ENCODE data around the gene TLCD3A. TPM values are rescaled to one million over a fixed set of nuclear protein-coding genes. Genes with fewer than 3 reads are reported as not detected.
"Not testable (repeated sequence)": the region's sequence is repeated elsewhere in the genome, so short reads cannot be mapped to it uniquely, and the experiment has no call there.

The TLCD3A gene
- total RNA-seq, 1 donor from 2014 or later = 17.9 TPM

- DNase-seq = no peak
Measured at GRCh38 chr17:789160-789840, 56.9 kb downstream of the TLCD3A start.

- not testable (repeated sequence) for DNase-seq
Measured at GRCh38 chr17:789931-790873, 57.8 kb downstream of the TLCD3A start.

- not testable (repeated sequence) for DNase-seq
Measured at GRCh38 chr17:790874-791247, 58.5 kb downstream of the TLCD3A start.

- DNase-seq = no peak
Measured at GRCh38 chr17:791829-792228, 59.4 kb downstream of the TLCD3A start.

- DNase-seq = peak; percentile 55
Measured at GRCh38 chr17:792277-792676, 59.9 kb downstream of the TLCD3A start.

Other genes with a start within 250 kb of the TLCD3A start
- 15.0 and 19.0 TPM in 2 replicates for gene VPS53, start 17.8 kb upstream of the TLCD3A start, total RNA-seq
- 12.9 and 18.3 TPM in 2 replicates for gene GEMIN4, start 19.7 kb downstream of the TLCD3A start, total RNA-seq
- 61.8 and 165 TPM in 2 replicates for gene GLOD4, start 49.7 kb downstream of the TLCD3A start, total RNA-seq
- 20.1 and 24.4 TPM in 2 replicates for gene MRM3, start 49.8 kb downstream of the TLCD3A start, total RNA-seq
- 123 and 138 TPM in 2 replicates for gene NXN, start 247.2 kb downstream of the TLCD3A start, total RNA-seq